ENCODE data around the gene DHRSX.

DNA sequence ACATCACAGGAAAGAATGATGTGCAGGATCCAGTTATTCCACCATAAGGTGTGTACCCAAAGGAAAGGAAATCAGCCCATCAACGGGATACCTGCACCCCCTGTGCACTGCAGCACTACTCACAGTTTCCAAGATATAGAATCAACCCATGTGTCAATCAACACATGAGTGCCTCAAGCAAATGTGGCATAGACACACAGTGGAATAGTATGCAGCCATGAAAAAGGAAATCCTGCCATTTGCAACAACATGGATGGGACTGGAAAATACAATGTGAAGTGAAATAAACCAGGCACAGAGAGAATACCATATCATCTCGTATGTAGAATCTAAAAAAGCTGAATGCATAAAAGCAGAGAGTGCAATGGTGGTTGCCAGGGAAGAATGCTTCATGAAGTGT lies 53.3 kb downstream of the DHRSX start:
- TF ChIP-seq, protein P1, sequence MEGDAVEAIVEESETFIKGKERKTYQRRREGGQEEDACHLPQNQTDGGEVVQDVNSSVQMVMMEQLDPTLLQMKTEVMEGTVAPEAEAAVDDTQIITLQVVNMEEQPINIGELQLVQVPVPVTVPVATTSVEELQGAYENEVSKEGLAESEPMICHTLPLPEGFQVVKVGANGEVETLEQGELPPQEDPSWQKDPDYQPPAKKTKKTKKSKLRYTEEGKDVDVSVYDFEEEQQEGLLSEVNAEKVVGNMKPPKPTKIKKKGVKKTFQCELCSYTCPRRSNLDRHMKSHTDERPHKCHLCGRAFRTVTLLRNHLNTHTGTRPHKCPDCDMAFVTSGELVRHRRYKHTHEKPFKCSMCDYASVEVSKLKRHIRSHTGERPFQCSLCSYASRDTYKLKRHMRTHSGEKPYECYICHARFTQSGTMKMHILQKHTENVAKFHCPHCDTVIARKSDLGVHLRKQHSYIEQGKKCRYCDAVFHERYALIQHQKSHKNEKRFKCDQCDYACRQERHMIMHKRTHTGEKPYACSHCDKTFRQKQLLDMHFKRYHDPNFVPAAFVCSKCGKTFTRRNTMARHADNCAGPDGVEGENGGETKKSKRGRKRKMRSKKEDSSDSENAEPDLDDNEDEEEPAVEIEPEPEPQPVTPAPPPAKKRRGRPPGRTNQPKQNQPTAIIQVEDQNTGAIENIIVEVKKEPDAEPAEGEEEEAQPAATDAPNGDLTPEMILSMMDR (IDR thresholded peaks at IDR 0.05): no peak
- TF ChIP-seq POLR2AphosphoS5 (IDR thresholded peaks at IDR 0.05): no peak

Data from esophagus muscularis mucosa (tissue), 3 donors.